ENCODE measurements around the gene FYB2.
"Not testable (repeated sequence)": the region's sequence is repeated elsewhere in the genome, so short reads cannot be mapped to it uniquely, and the experiment has no call there.

FYB2 gene

GRCh38 chr1:56795870-56796269 lies 23.3 kb downstream of the FYB2 start:
- DNase-seq: no peak

- DNase-seq: no peak
Measured at GRCh38 chr1:56790036-56790435, 29.2 kb downstream of the FYB2 start.

GRCh38 chr1:56788588-56788987 lies 30.6 kb downstream of the FYB2 start:
- DNase-seq: no peak

GRCh38 chr1:56788102-56788501 lies 31.1 kb downstream of the FYB2 start:
- no peak for DNase-seq

GRCh38 chr1:56787330-56787729 lies 31.9 kb downstream of the FYB2 start:
- no peak for DNase-seq

GRCh38 chr1:56782773-56783172 lies 36.4 kb downstream of the FYB2 start:
- DNase-seq: no peak

GRCh38 chr1:56780826-56781225 lies 38.4 kb downstream of the FYB2 start:
- DNase-seq: no peak

- no peak for DNase-seq
Measured at GRCh38 chr1:56780128-56780750, 39.0 kb downstream of the FYB2 start.

- no peak for DNase-seq
Measured at GRCh38 chr1:56777972-56778371, 41.2 kb downstream of the FYB2 start.

GRCh38 chr1:56774732-56775131 lies 44.5 kb downstream of the FYB2 start:
- DNase-seq: not testable (repeated sequence)

GRCh38 chr1:56774067-56774609 lies 45.1 kb downstream of the FYB2 start:
- DNase-seq: no peak

- no peak for DNase-seq
Measured at GRCh38 chr1:56773341-56774066, 45.7 kb downstream of the FYB2 start.

- no peak for DNase-seq
Measured at GRCh38 chr1:56771717-56772116, 47.5 kb downstream of the FYB2 start.

GRCh38 chr1:56758794-56759193 lies 60.4 kb downstream of the FYB2 start:
- DNase-seq: no peak

- DNase-seq: no peak
Measured at GRCh38 chr1:56758135-56758534, 61.1 kb downstream of the FYB2 start.

- DNase-seq: no peak
Measured at GRCh38 chr1:56755911-56756310, 63.3 kb downstream of the FYB2 start.

- DNase-seq: no peak
Measured at GRCh38 chr1:56754708-56755479, 64.3 kb downstream of the FYB2 start.

- no peak for DNase-seq
Measured at GRCh38 chr1:56745231-56745630, 74.0 kb downstream of the FYB2 start.

GRCh38 chr1:56728964-56729363 lies 90.2 kb downstream of the FYB2 start:
- DNase-seq: no peak

- DNase-seq: no peak
Measured at GRCh38 chr1:56726706-56727105, 92.5 kb downstream of the FYB2 start.

GRCh38 chr1:56719171-56719570 lies 100.0 kb downstream of the FYB2 start:
- DNase-seq: no peak

GRCh38 chr1:56715156-56715555 lies 104.0 kb downstream of the FYB2 start:
- no peak for DNase-seq

- DNase-seq: no peak
Measured at GRCh38 chr1:56713112-56713511, 106.1 kb downstream of the FYB2 start.

GRCh38 chr1:56712150-56712549 lies 107.1 kb downstream of the FYB2 start:
- no peak for DNase-seq
